SK-N-SH (cell line): ENCODE data around the gene GBX2.
A peak's percentile ranks its signal among the peaks of the same experiment; 100 is the strongest.

ENCODE experiments used
- ELF1 ChIP-seq: IDR thresholded peaks from 2 replicates; pipeline ENCODE4 v1.4.0; 2012
- EZH2phosphoT487 ChIP-seq: fragments of 200-600 bp; sonication (generic); IDR thresholded peaks from 2 replicates; pipeline ENCODE4 v1.6.1; 2017; ENCODE audit warnings: low read depth, mixed run types, mild to moderate bottlenecking, antibody characterized with exemption, moderate library complexity, borderline replicate concordance
- FOXM1 ChIP-seq: IDR thresholded peaks from 2 replicates; pipeline ENCODE4 v1.4.0; 2012; ENCODE audit warnings: low read depth, mild to moderate bottlenecking
- POLR2AphosphoS5 ChIP-seq: IDR thresholded peaks from 2 replicates; pipeline ENCODE4 v1.6.1; 2012; ENCODE audit warnings: low read depth, low read length
- RAD21 ChIP-seq: IDR thresholded peaks from 2 replicates; pipeline ENCODE4 v1.6.1; 2012; ENCODE audit warnings: mild to moderate bottlenecking, low read length
- RCOR1 ChIP-seq: fragments of 150-350 bp; IDR thresholded peaks from 2 replicates; pipeline ENCODE4 v1.6.1; 2017; ENCODE audit warnings: antibody characterized with exemption, low read length
- TAF1 ChIP-seq: IDR thresholded peaks from 2 replicates; pipeline ENCODE4 v1.6.1; 2012; ENCODE audit warnings: low read depth, mild to moderate bottlenecking, low read length, moderate library complexity, borderline replicate concordance
- TCF12 ChIP-seq: IDR thresholded peaks from 2 replicates; pipeline ENCODE4 v1.4.0; 2012
- TF ChIP-seq, protein P1 (sequence below): IDR thresholded peaks from 2 replicates; pipeline ENCODE4 v1.4.0; 2012; ENCODE audit warnings: low read depth, borderline replicate concordance
- TF ChIP-seq, protein P2 (sequence below): fragments of 200-600 bp; sonication (generic); IDR thresholded peaks from 2 replicates; pipeline ENCODE4 v1.6.1; 2017; ENCODE audit warnings: antibody characterized with exemption, mild to moderate bottlenecking, moderate library complexity
- TF ChIP-seq, protein P3 (sequence below): IDR thresholded peaks from 2 replicates; pipeline ENCODE4; 2012

DNA sequence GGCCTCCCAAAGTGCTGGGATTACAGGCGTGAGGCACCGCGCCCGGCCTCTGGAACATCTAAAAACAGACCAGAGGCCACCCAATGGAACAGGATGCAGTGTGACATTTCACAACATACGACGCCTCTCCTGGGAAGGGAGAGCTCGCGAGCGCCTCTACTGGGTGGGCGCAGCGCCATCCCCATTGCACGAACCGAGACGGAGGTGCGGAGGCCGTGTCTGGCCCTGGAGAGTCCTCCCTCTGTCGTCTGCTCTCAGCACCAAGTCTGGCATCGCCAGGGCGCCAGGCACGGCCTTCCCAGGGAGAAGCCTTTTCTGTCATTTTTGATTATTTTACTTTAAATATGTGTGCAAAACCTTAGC lies 9.4 kb upstream of the GBX2 start:
- TF ChIP-seq, protein P1, sequence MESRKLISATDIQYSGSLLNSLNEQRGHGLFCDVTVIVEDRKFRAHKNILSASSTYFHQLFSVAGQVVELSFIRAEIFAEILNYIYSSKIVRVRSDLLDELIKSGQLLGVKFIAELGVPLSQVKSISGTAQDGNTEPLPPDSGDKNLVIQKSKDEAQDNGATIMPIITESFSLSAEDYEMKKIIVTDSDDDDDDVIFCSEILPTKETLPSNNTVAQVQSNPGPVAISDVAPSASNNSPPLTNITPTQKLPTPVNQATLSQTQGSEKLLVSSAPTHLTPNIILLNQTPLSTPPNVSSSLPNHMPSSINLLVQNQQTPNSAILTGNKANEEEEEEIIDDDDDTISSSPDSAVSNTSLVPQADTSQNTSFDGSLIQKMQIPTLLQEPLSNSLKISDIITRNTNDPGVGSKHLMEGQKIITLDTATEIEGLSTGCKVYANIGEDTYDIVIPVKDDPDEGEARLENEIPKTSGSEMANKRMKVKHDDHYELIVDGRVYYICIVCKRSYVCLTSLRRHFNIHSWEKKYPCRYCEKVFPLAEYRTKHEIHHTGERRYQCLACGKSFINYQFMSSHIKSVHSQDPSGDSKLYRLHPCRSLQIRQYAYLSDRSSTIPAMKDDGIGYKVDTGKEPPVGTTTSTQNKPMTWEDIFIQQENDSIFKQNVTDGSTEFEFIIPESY, result no peak
- no peak for TF ChIP-seq ELF1
- TF ChIP-seq TAF1, result no peak
- TF ChIP-seq EZH2phosphoT487, result no peak
- TF ChIP-seq, protein P2, sequence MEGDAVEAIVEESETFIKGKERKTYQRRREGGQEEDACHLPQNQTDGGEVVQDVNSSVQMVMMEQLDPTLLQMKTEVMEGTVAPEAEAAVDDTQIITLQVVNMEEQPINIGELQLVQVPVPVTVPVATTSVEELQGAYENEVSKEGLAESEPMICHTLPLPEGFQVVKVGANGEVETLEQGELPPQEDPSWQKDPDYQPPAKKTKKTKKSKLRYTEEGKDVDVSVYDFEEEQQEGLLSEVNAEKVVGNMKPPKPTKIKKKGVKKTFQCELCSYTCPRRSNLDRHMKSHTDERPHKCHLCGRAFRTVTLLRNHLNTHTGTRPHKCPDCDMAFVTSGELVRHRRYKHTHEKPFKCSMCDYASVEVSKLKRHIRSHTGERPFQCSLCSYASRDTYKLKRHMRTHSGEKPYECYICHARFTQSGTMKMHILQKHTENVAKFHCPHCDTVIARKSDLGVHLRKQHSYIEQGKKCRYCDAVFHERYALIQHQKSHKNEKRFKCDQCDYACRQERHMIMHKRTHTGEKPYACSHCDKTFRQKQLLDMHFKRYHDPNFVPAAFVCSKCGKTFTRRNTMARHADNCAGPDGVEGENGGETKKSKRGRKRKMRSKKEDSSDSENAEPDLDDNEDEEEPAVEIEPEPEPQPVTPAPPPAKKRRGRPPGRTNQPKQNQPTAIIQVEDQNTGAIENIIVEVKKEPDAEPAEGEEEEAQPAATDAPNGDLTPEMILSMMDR, result no peak; the same call in 1 of the 2 replicates
- TF ChIP-seq POLR2AphosphoS5, result no peak
- TF ChIP-seq RAD21, result peak; percentile 36
- no peak for TF ChIP-seq FOXM1
- no peak for TF ChIP-seq RCOR1
- TF ChIP-seq, protein P3, sequence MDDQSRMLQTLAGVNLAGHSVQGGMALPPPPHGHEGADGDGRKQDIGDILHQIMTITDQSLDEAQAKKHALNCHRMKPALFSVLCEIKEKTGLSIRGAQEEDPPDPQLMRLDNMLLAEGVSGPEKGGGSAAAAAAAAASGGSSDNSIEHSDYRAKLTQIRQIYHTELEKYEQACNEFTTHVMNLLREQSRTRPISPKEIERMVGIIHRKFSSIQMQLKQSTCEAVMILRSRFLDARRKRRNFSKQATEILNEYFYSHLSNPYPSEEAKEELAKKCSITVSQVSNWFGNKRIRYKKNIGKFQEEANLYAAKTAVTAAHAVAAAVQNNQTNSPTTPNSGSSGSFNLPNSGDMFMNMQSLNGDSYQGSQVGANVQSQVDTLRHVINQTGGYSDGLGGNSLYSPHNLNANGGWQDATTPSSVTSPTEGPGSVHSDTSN, result no peak
- no peak for TF ChIP-seq TCF12
